IMR-90 (cell line): Measurements from ENCODE around the gene VIT. TPM values are rescaled to one million over a fixed set of nuclear protein-coding genes. Genes with fewer than 3 reads are reported as not detected.

ENCODE experiments used
- ATAC-seq: fragments of 200-7000 bp; cut with Tn5 transposase; 2 replicates; pipeline ENCODE4 v1.9.1; 2020; ENCODE audit warnings: low read depth, mild to moderate bottlenecking, moderate library complexity
- BruUV-seq: library from RNA; stranded (reverse); fragments of 400-500 nt; replicated peaks from 2 replicates; lab custom pipeline; 2021; lab: Mats Ljungman, UMichigan
- CTCF ChIA-PET: fragments of 300-600 bp; formaldehyde crosslinking; extraction: SDS; loops from one replicate; lab custom pipeline; 2021; ENCODE audit warnings: antibody characterized with exemption; lab: Yijun Ruan, JAX
- POLR2A ChIA-PET: fragments of 300-600 bp; sonication (Branson Sonifier 250); formaldehyde crosslinking; loops from one replicate; lab custom pipeline; 2022; ENCODE audit warnings: antibody characterized with exemption; ENCODE audit not compliant: unreplicated experiment; lab: Charles Lee
- DNase-seq: peaks from one replicate; pipeline ENCODE4 v3.0.0; 2013
- H2AFZ ChIP-seq: replicated peaks from 2 replicates; pipeline ENCODE3; 2013; ENCODE audit warnings: low read length, mild to moderate bottlenecking; ENCODE audit not compliant: poor library complexity
- H2AK5ac ChIP-seq: 2 replicates; pipeline ENCODE4 v1.6.1; 2013; ENCODE audit warnings: low read depth, low read length, inconsistent platforms
- H2AK9ac ChIP-seq: replicated peaks from 2 replicates; pipeline ENCODE3; 2013; ENCODE audit warnings: mild to moderate bottlenecking, low read depth, low read length, moderate library complexity; ENCODE audit not compliant: poor library complexity
- H2BK120ac ChIP-seq: 2 replicates; pipeline ENCODE4 v1.6.1; 2013; ENCODE audit warnings: low read depth, low read length, inconsistent platforms
- H2BK15ac ChIP-seq: 3 replicates; pipeline ENCODE4 v1.6.1; 2013; ENCODE audit warnings: low read depth, low read length, inconsistent platforms
- H2BK20ac ChIP-seq: 2 replicates; pipeline ENCODE4 v1.6.1; 2013; ENCODE audit warnings: low read depth, mild to moderate bottlenecking, inconsistent platforms, low read length, moderate library complexity
- H2BK5ac ChIP-seq: 2 replicates; pipeline ENCODE4 v1.6.1; 2013; ENCODE audit warnings: mild to moderate bottlenecking, low read depth, low read length, inconsistent platforms; ENCODE audit not compliant: poor library complexity, severe bottlenecking
- H3K14ac ChIP-seq: replicated peaks from 2 replicates; pipeline ENCODE4 v1.6.1; 2013; ENCODE audit warnings: low read depth, low read length, inconsistent platforms
- H3K18ac ChIP-seq: 2 replicates; pipeline ENCODE4 v1.6.1; 2013; ENCODE audit warnings: low read depth, low read length, control low read depth
- H3K23ac ChIP-seq: 2 replicates; pipeline ENCODE4 v1.6.1; 2013; ENCODE audit warnings: low read depth, low read length, inconsistent platforms
- H3K27ac ChIP-seq: 2 replicates; pipeline ENCODE4 v1.5.1; 2013; ENCODE audit warnings: mild to moderate bottlenecking, control low read depth, low read length; ENCODE audit not compliant: insufficient read depth
- H3K27me3 ChIP-seq: 2 replicates; pipeline ENCODE4 v1.6.1; 2013; ENCODE audit warnings: low read length; ENCODE audit not compliant: control insufficient read depth, insufficient read depth
- H3K36me3 ChIP-seq: 2 replicates; pipeline ENCODE4 v1.6.1; 2013; ENCODE audit warnings: low read length, mixed read lengths; ENCODE audit not compliant: control insufficient read depth, insufficient read depth
- H3K4ac ChIP-seq: 2 replicates; pipeline ENCODE4 v1.6.1; 2013; ENCODE audit warnings: low read depth, low read length, inconsistent platforms
- H3K4me1 ChIP-seq: 2 replicates; pipeline ENCODE4 v1.6.1; 2013; ENCODE audit warnings: low read length, mixed read lengths; ENCODE audit not compliant: control insufficient read depth, insufficient read depth
- H3K4me2 ChIP-seq: 2 replicates; pipeline ENCODE4 v1.6.1; 2013; ENCODE audit warnings: low read depth, mild to moderate bottlenecking, control low read depth, low read length, moderate library complexity
- H3K4me3 ChIP-seq: 2 replicates; pipeline ENCODE4 v1.5.1; 2013; ENCODE audit warnings: low read depth, mild to moderate bottlenecking, control low read depth, low read length, moderate library complexity; ENCODE audit not compliant: insufficient read depth
- H3K56ac ChIP-seq: 2 replicates; pipeline ENCODE4 v1.6.1; 2013; ENCODE audit warnings: low read length, inconsistent platforms; ENCODE audit not compliant: insufficient read depth; ENCODE audit errors: extremely low read depth
- H3K79me1 ChIP-seq, 2 experiments: 2 replicates each; pipeline ENCODE4 v1.6.1; 2013; ENCODE audit warnings: low read length in 2 of 2, inconsistent platforms in 1 of 2, low read depth in 1 of 2
- H3K9ac ChIP-seq: 2 replicates; pipeline ENCODE4 v1.6.1; 2013; ENCODE audit warnings: low read depth, low read length, control low read depth
- H3K9me1 ChIP-seq: 2 replicates; pipeline ENCODE4 v1.6.1; 2013; ENCODE audit warnings: low read length, inconsistent platforms; ENCODE audit not compliant: insufficient read depth
- H3K9me3 ChIP-seq: 2 replicates; pipeline ENCODE4 v1.6.1; 2013; ENCODE audit warnings: low read length; ENCODE audit not compliant: control insufficient read depth, insufficient read depth
- H4K20me1 ChIP-seq: 2 replicates; pipeline ENCODE4 v1.6.1; 2013; ENCODE audit warnings: low read length, inconsistent platforms; ENCODE audit not compliant: insufficient read depth
- H4K5ac ChIP-seq: 2 replicates; pipeline ENCODE4 v1.6.1; 2013; ENCODE audit warnings: mild to moderate bottlenecking, low read depth, low read length, control low read depth
- H4K8ac ChIP-seq, 2 experiments: 2 replicates each; pipeline ENCODE4 v1.6.1; 2013; ENCODE audit warnings: low read depth in 2 of 2, low read length in 2 of 2, control low read depth in 1 of 2, inconsistent platforms in 1 of 2
- H4K91ac ChIP-seq: 2 replicates; pipeline ENCODE4 v1.6.1; 2013; ENCODE audit warnings: low read depth, low read length, inconsistent platforms; ENCODE audit not compliant: insufficient read depth
- BHLHE40 ChIP-seq: fragments of 150-350 bp; IDR thresholded peaks from 2 replicates; pipeline ENCODE4 v1.6.1; 2016; ENCODE audit warnings: mild to moderate bottlenecking, low read depth, low read length
- CEBPB ChIP-seq: IDR thresholded peaks from 2 replicates; pipeline ENCODE4 v1.6.1; 2012; ENCODE audit warnings: low read depth, low read length, improper control_type of control experiment
- CHD1 ChIP-seq: IDR thresholded peaks from 2 replicates; pipeline ENCODE4 v1.6.1; 2012; ENCODE audit warnings: low read depth, low read length, improper control_type of control experiment
- ELK1 ChIP-seq: fragments of 150-350 bp; IDR thresholded peaks from 2 replicates; pipeline ENCODE4 v1.6.1; 2016; ENCODE audit warnings: low read depth, mild to moderate bottlenecking, low read length, moderate library complexity, borderline replicate concordance
- FOS ChIP-seq: fragments of 150-350 bp; IDR thresholded peaks from 2 replicates; pipeline ENCODE4 v1.6.1; 2016; ENCODE audit warnings: low read depth, low read length
- MAFK ChIP-seq: IDR thresholded peaks from 2 replicates; pipeline ENCODE4 v1.6.1; 2012; ENCODE audit warnings: low read depth, low read length, improper control_type of control experiment
- MAZ ChIP-seq: IDR thresholded peaks from 2 replicates; pipeline ENCODE4 v1.6.1; 2012; ENCODE audit warnings: low read depth, mild to moderate bottlenecking, low read length, improper control_type of control experiment, moderate library complexity, borderline replicate concordance
- MXI1 ChIP-seq: IDR thresholded peaks from 2 replicates; pipeline ENCODE4 v1.6.1; 2012; ENCODE audit warnings: low read depth, mild to moderate bottlenecking, low read length, moderate library complexity, borderline replicate concordance
- NFE2L2 ChIP-seq: fragments of 150-350 bp; IDR thresholded peaks from 2 replicates; pipeline ENCODE4 v1.6.1; 2016; ENCODE audit warnings: low read depth, mild to moderate bottlenecking, low read length
- POLR2A ChIP-seq: IDR thresholded peaks from 2 replicates; pipeline ENCODE4 v1.6.1; 2012; ENCODE audit warnings: mild to moderate bottlenecking, low read depth, low read length
- RAD21 ChIP-seq: IDR thresholded peaks from 2 replicates; pipeline ENCODE4 v1.6.1; 2012; ENCODE audit warnings: low read length, improper control_type of control experiment
- RCOR1 ChIP-seq: IDR thresholded peaks from 2 replicates; pipeline ENCODE4 v1.6.1; 2012; ENCODE audit warnings: mild to moderate bottlenecking, low read length, improper control_type of control experiment; ENCODE audit not compliant: insufficient replicate concordance
- RFX5 ChIP-seq: IDR thresholded peaks from 2 replicates; pipeline ENCODE4 v1.8.0; 2012; ENCODE audit warnings: low read depth, mild to moderate bottlenecking, low read length, moderate library complexity
- SMC3 ChIP-seq: fragments of 150-350 bp; IDR thresholded peaks from 2 replicates; pipeline ENCODE4 v1.6.1; 2016; ENCODE audit warnings: low read depth, mild to moderate bottlenecking, antibody characterized with exemption, low read length, moderate library complexity
- USF2 ChIP-seq: fragments of 150-350 bp; IDR thresholded peaks from 2 replicates; pipeline ENCODE4 v1.6.1; 2017; ENCODE audit warnings: mild to moderate bottlenecking, antibody characterized with exemption, low read length, low read depth
- WGBS, 2 experiments: methylation state at CpG; one replicate each; pipeline versions ENCODE4 v1.1.5 to v1.1.7; 2013; ENCODE audit warnings: missing lambda C conversion rate in 2 of 2; ENCODE audit not compliant: insufficient read length in 1 of 2; ENCODE audit errors: extremely low coverage in 2 of 2; 5-methylcytosine and 5-hydroxymethylcytosine counted together
- dilution Hi-C: fragments of 300-500 bp; cut with HindIII; formaldehyde crosslinking; loops from one replicate; pipeline ENCODE4 v1.14.3; 2018; ENCODE audit warnings: low sequenced_read_pairs; ENCODE audit not compliant: unreplicated experiment
- in situ Hi-C: fragments of 300-500 bp; cut with MboI; formaldehyde crosslinking; loops from 3 replicates; pipeline ENCODE4 v1.14.3; 2019; ENCODE audit warnings: low sequenced_read_pairs, inconsistent platforms, mixed read lengths
- intact Hi-C: fragments of 100-400 bp; cut with micrococcal nuclease; formaldehyde crosslinking; loops from 2 replicates; pipeline ENCODE4 v1.10.0; 2022
- polyA plus RNA-seq, 3 experiments: library from polyadenylated mRNA; depleted of rRNA; stranded (reverse); fragments of >200 nt; gene quantifications; 2 replicates each; pipeline ENCODE4 v1.2.3, GENCODE V29; 2012; ENCODE audit warnings: low replicate concordance in 1 of 3
- total RNA-seq: library from RNA; depleted of rRNA; stranded (reverse); fragments of >200 nt; gene quantifications from 2 replicates; pipeline ENCODE4 v1.2.3, GENCODE V29; 2012
- TF ChIP-seq, protein P1 (sequence below): conservative IDR thresholded peaks from 2 replicates; pipeline ENCODE4 v1.5.1; 2012; ENCODE audit warnings: mild to moderate bottlenecking, low read depth, low read length, improper control_type of control experiment

The VIT gene
- total and polyA plus RNA-seq, 2 of the 4 experiments (the other 2 are of a cell fraction), result under 0.01 TPM; not detected in 1

- Histone ChIP-seq H4K5ac (no peak overlapping the region), H2AFZ (no peak overlapping the region), H2BK20ac (no peak overlapping the region), H4K91ac (no peak overlapping the region), H2BK15ac (no peak overlapping the region), H3K36me3 (peaks cover 10% of the 10 kb centered on the region), H4K8ac (no peak overlapping the region), H3K4me3 (no peak overlapping the region), H4K20me1 (no peaks in the 10 kb centered on the region), H3K4me2 (no peak overlapping the region), H3K14ac (no peak overlapping the region), H3K9me3 (no peaks in the 10 kb centered on the region), H3K27me3 (no peaks in the 10 kb centered on the region), H2BK120ac (no peak overlapping the region), H3K4ac (no peak overlapping the region), H3K79me1 (no peaks in the 10 kb centered on the region), H3K9ac (no peak overlapping the region), H2AK9ac (no peak overlapping the region), H3K4me1 (no peaks in the 10 kb centered on the region), H3K18ac (no peak overlapping the region), H2BK5ac (no peak overlapping the region), H3K27ac (no peak overlapping the region), H3K56ac (no peak overlapping the region), H3K23ac (no peak overlapping the region), H2AK5ac (no peak overlapping the region), H3K9me1 (no peaks in the 10 kb centered on the region)
- in situ Hi-C loops, result no loop called here
- WGBS, 2 experiments, result no CpG with 5 or more reads among the region's 2 CpGs
- POLR2A ChIA-PET, result no interaction called here
- intact Hi-C loops, result no loop called here
- CTCF ChIA-PET, result no interaction called here
- dilution Hi-C loops, result no loop called here
- TF ChIP-seq MAZ (no peak), MXI1 (no peak), SMC3 (no peak), MAFK (no peak), POLR2A (no peak), CHD1 (no peak), FOS (no peak), ELK1 (no peak), USF2 (no peak), NFE2L2 (no peak), RFX5 (no peak), RAD21 (no peak), RCOR1 (no peak), BHLHE40 (no peak), CEBPB (no peak)
- TF ChIP-seq, protein P1, sequence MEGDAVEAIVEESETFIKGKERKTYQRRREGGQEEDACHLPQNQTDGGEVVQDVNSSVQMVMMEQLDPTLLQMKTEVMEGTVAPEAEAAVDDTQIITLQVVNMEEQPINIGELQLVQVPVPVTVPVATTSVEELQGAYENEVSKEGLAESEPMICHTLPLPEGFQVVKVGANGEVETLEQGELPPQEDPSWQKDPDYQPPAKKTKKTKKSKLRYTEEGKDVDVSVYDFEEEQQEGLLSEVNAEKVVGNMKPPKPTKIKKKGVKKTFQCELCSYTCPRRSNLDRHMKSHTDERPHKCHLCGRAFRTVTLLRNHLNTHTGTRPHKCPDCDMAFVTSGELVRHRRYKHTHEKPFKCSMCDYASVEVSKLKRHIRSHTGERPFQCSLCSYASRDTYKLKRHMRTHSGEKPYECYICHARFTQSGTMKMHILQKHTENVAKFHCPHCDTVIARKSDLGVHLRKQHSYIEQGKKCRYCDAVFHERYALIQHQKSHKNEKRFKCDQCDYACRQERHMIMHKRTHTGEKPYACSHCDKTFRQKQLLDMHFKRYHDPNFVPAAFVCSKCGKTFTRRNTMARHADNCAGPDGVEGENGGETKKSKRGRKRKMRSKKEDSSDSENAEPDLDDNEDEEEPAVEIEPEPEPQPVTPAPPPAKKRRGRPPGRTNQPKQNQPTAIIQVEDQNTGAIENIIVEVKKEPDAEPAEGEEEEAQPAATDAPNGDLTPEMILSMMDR, result no peak
- ATAC-seq, result no peak
- BruUV-seq, result no TSS peak
- no peak for DNase-seq
Measured at GRCh38 chr2:36861896-36862295, 165.4 kb downstream of the VIT start.
